ENCODE measurements around the gene WDR93.

WDR93 gene

GRCh38 chr15:89783111-89783860 is 92.7 kb downstream of the WDR93 start:
- H3K4me1 ChIP-seq (ENCODE audit: control insufficient read depth in 1 of 2, insufficient read depth in 2 of 2, low read length in 2 of 2), result peaks cover 25 to 30% of the 10 kb centered on the region in 2 experiments
- no peak overlapping the region for H4K12ac ChIP-seq (ENCODE audit: low read depth, low read length)
- H3K4ac ChIP-seq (ENCODE audit: low read depth, low read length), result no peak overlapping the region
- peak overlapping the region; percentile 16 for H4K91ac ChIP-seq (ENCODE audit: low read depth, low read length)
- no peak overlapping the region for H3K18ac ChIP-seq (ENCODE audit: low read length)
- no peaks in the 10 kb centered on the region for H3K27me3 ChIP-seq (ENCODE audit: insufficient read depth, low read length)
- no peak overlapping the region for H2BK120ac ChIP-seq (ENCODE audit: insufficient read depth, low read length, poor library complexity)
- H3K4me3 ChIP-seq (ENCODE audit: low read depth, low read length), result no peak overlapping the region
- H3K14ac ChIP-seq (ENCODE audit: low read length), result no peak overlapping the region
- H2AFZ ChIP-seq (ENCODE audit: insufficient read depth, low read length, poor library complexity), result no peak overlapping the region
- no peak overlapping the region for H3K23ac ChIP-seq (ENCODE audit: low read length)
- no peaks in the 10 kb centered on the region for H3K9me3 ChIP-seq (ENCODE audit: insufficient read depth, low read depth, low read length)
- H4K8ac ChIP-seq (ENCODE audit: low read depth, low read length), result no peak overlapping the region
- H2BK12ac ChIP-seq (ENCODE audit: low read length), result peak overlapping the region; percentile 6
- peak; percentile 61 to 72 for DNase-seq
- no peak overlapping the region for H3K27ac ChIP-seq (ENCODE audit: low read depth, low read length)
- H3K9ac ChIP-seq (ENCODE audit: low read length), result no peak overlapping the region
- no peak overlapping the region for H3K4me2 ChIP-seq (ENCODE audit: low read length)
- peak overlapping the region; percentile 4 for H2BK5ac ChIP-seq (ENCODE audit: low read depth, low read length, poor library complexity)
- WGBS (ENCODE audit: extremely low coverage, insufficient coverage, insufficient read length), result no CpG with 5 or more reads among the region's 14 CpGs
- H2AK5ac ChIP-seq (ENCODE audit: low read length), result no peak overlapping the region
- peaks cover 6% of the 10 kb centered on the region for H3K79me1 ChIP-seq (ENCODE audit: low read length)
- no peaks in the 10 kb centered on the region for H3K36me3 ChIP-seq (ENCODE audit: control insufficient read depth in 1 of 2, insufficient read depth in 2 of 2, low read length in 2 of 2)
- no peaks in the 10 kb centered on the region for H3K79me2 ChIP-seq (ENCODE audit: control insufficient read depth, insufficient read depth, low read length, poor library complexity)

- Histone ChIP-seq H3K23ac (ENCODE audit: low read length) (no peak overlapping the region), H3K4ac (ENCODE audit: low read depth, low read length) (no peak overlapping the region), H2AK5ac (ENCODE audit: low read length) (no peak overlapping the region), H2BK120ac (ENCODE audit: insufficient read depth, low read length, poor library complexity) (no peak overlapping the region), H3K18ac (ENCODE audit: low read length) (no peak overlapping the region), H3K4me3 (ENCODE audit: low read depth, low read length) (no peak overlapping the region), H3K4me1 (ENCODE audit: control insufficient read depth in 1 of 2, insufficient read depth in 2 of 2, low read length in 2 of 2) (peaks cover 25 to 30% of the 10 kb centered on the region in 2 experiments), H4K91ac (ENCODE audit: low read depth, low read length) (peak overlapping the region; percentile 16), H3K79me2 (ENCODE audit: control insufficient read depth, insufficient read depth, low read length, poor library complexity) (no peaks in the 10 kb centered on the region), H3K79me1 (ENCODE audit: low read length) (peaks cover 6% of the 10 kb centered on the region), H2BK5ac (ENCODE audit: low read depth, low read length, poor library complexity) (no peak overlapping the region), H3K4me2 (ENCODE audit: low read length) (no peak overlapping the region), H3K27me3 (ENCODE audit: insufficient read depth, low read length) (no peaks in the 10 kb centered on the region), H3K14ac (ENCODE audit: low read length) (peak overlapping the region; percentile 30), H3K9me3 (ENCODE audit: insufficient read depth, low read depth, low read length) (no peaks in the 10 kb centered on the region), H3K36me3 (ENCODE audit: control insufficient read depth in 1 of 2, insufficient read depth in 2 of 2, low read length in 2 of 2) (no peaks in the 10 kb centered on the region), H4K8ac (ENCODE audit: low read depth, low read length) (no peak overlapping the region), H4K12ac (ENCODE audit: low read depth, low read length) (no peak overlapping the region), H3K27ac (ENCODE audit: low read depth, low read length) (no peak overlapping the region), H2BK12ac (ENCODE audit: low read length) (no peak overlapping the region), H2AFZ (ENCODE audit: insufficient read depth, low read length, poor library complexity) (no peak overlapping the region), H3K9ac (ENCODE audit: low read length) (no peak overlapping the region)
- no CpG with 5 or more reads among the region's 15 CpGs for WGBS (ENCODE audit: extremely low coverage, insufficient coverage, insufficient read length)
- no peak for DNase-seq
Measured at GRCh38 chr15:89783861-89784685, 93.5 kb downstream of the WDR93 start.

- Histone ChIP-seq H3K18ac (ENCODE audit: low read length) (no peak overlapping the region), H3K27ac (ENCODE audit: low read depth, low read length) (no peak overlapping the region), H2BK12ac (ENCODE audit: low read length) (no peak overlapping the region), H4K12ac (ENCODE audit: low read depth, low read length) (no peak overlapping the region), H3K4ac (ENCODE audit: low read depth, low read length) (no peak overlapping the region), H3K4me1 (ENCODE audit: control insufficient read depth in 1 of 2, insufficient read depth in 2 of 2, low read length in 2 of 2) (peaks cover 25 to 30% of the 10 kb centered on the region in 2 experiments), H2AK5ac (ENCODE audit: low read length) (no peak overlapping the region), H3K79me2 (ENCODE audit: control insufficient read depth, insufficient read depth, low read length, poor library complexity) (no peaks in the 10 kb centered on the region), H3K27me3 (ENCODE audit: insufficient read depth, low read length) (no peaks in the 10 kb centered on the region), H3K36me3 (ENCODE audit: control insufficient read depth in 1 of 2, insufficient read depth in 2 of 2, low read length in 2 of 2) (no peaks in the 10 kb centered on the region), H3K4me3 (ENCODE audit: low read depth, low read length) (no peak overlapping the region), H4K8ac (ENCODE audit: low read depth, low read length) (no peak overlapping the region), H4K91ac (ENCODE audit: low read depth, low read length) (no peak overlapping the region), H3K9ac (ENCODE audit: low read length) (no peak overlapping the region), H3K79me1 (ENCODE audit: low read length) (peaks cover 6% of the 10 kb centered on the region), H3K14ac (ENCODE audit: low read length) (no peak overlapping the region), H2BK120ac (ENCODE audit: insufficient read depth, low read length, poor library complexity) (no peak overlapping the region), H3K4me2 (ENCODE audit: low read length) (no peak overlapping the region), H3K9me3 (ENCODE audit: insufficient read depth, low read depth, low read length) (no peaks in the 10 kb centered on the region), H2AFZ (ENCODE audit: insufficient read depth, low read length, poor library complexity) (no peak overlapping the region), H2BK5ac (ENCODE audit: low read depth, low read length, poor library complexity) (no peak overlapping the region), H3K23ac (ENCODE audit: low read length) (no peak overlapping the region)
- no CpG with 5 or more reads among the region's 7 CpGs for WGBS (ENCODE audit: extremely low coverage, insufficient coverage, insufficient read length)
- DNase-seq, result no peak
Measured at GRCh38 chr15:89784686-89784960, 94.0 kb downstream of the WDR93 start.

- Histone ChIP-seq H3K4me2 (ENCODE audit: low read length) (no peak overlapping the region), H3K79me1 (ENCODE audit: low read length) (peaks cover 6% of the 10 kb centered on the region), H3K79me2 (ENCODE audit: control insufficient read depth, insufficient read depth, low read length, poor library complexity) (no peaks in the 10 kb centered on the region), H2BK5ac (ENCODE audit: low read depth, low read length, poor library complexity) (no peak overlapping the region), H3K4me1 (ENCODE audit: control insufficient read depth in 1 of 2, insufficient read depth in 2 of 2, low read length in 2 of 2) (peaks cover 25 to 30% of the 10 kb centered on the region in 2 experiments), H3K23ac (ENCODE audit: low read length) (no peak overlapping the region), H3K27ac (ENCODE audit: low read depth, low read length) (no peak overlapping the region), H2BK12ac (ENCODE audit: low read length) (no peak overlapping the region), H3K18ac (ENCODE audit: low read length) (no peak overlapping the region), H3K9me3 (ENCODE audit: insufficient read depth, low read depth, low read length) (peaks cover 1% of the 10 kb centered on the region), H3K9ac (ENCODE audit: low read length) (no peak overlapping the region), H4K12ac (ENCODE audit: low read depth, low read length) (no peak overlapping the region), H3K27me3 (ENCODE audit: insufficient read depth, low read length) (no peaks in the 10 kb centered on the region), H3K4ac (ENCODE audit: low read depth, low read length) (no peak overlapping the region), H2AK5ac (ENCODE audit: low read length) (peak overlapping the region; percentile 15), H4K91ac (ENCODE audit: low read depth, low read length) (no peak overlapping the region), H4K8ac (ENCODE audit: low read depth, low read length) (no peak overlapping the region), H2BK120ac (ENCODE audit: insufficient read depth, low read length, poor library complexity) (no peak overlapping the region), H3K4me3 (ENCODE audit: low read depth, low read length) (no peak overlapping the region), H3K14ac (ENCODE audit: low read length) (no peak overlapping the region), H2AFZ (ENCODE audit: insufficient read depth, low read length, poor library complexity) (no peak overlapping the region), H3K36me3 (ENCODE audit: control insufficient read depth in 1 of 2, insufficient read depth in 2 of 2, low read length in 2 of 2) (no peaks in the 10 kb centered on the region)
- DNase-seq, result peak in 1 of 2 donors; percentile 3
- no CpG with 5 or more reads among the region's 13 CpGs for WGBS (ENCODE audit: extremely low coverage, insufficient coverage, insufficient read length)
Measured at GRCh38 chr15:89785064-89785773, 94.6 kb downstream of the WDR93 start.
